Caco-2 (cell line): ENCODE data around the gene CORO2B. TPM values are rescaled to one million over a fixed set of nuclear protein-coding genes. Genes with fewer than 3 reads are reported as not detected.
A peak's percentile ranks its signal among the peaks of the same experiment; 100 is the strongest.

Experiments used
- BruUV-seq: library from RNA; stranded (reverse); fragments of 400-500 nt; replicated peaks from 2 replicates; lab custom pipeline; 2021; lab: Mats Ljungman, UMichigan
- CTCF ChIA-PET: fragments of 300-600 bp; sonication (Branson Sonifier 250); formaldehyde crosslinking; loops from one replicate; lab custom pipeline; 2022; ENCODE audit warnings: antibody characterized with exemption; lab: Charles Lee
- POLR2A ChIA-PET: fragments of 300-600 bp; sonication (Branson Sonifier 250); formaldehyde crosslinking; loops from one replicate; lab custom pipeline; 2022; ENCODE audit warnings: antibody characterized with exemption; lab: Charles Lee
- DNase-seq, 2 experiments: peaks; one replicate each; pipeline versions ENCODE4 v3.0.0 to v3.0.0-alpha.2; 2020 to 2022
- H3K27me3 ChIP-seq: replicated peaks from 2 replicates; pipeline ENCODE4 v1.6.0; 2011; ENCODE audit warnings: low read length; ENCODE audit not compliant: control insufficient read depth, insufficient read depth
- H3K36me3 ChIP-seq: 2 replicates; pipeline ENCODE4 v1.5.1; 2011; ENCODE audit warnings: low read length; ENCODE audit not compliant: control insufficient read depth, insufficient read depth
- H3K4me1 ChIP-seq: fragments of 250-450 bp; sonication (Bioruptor Pico); 2 replicates; pipeline ENCODE4 v1.5.1; 2020; ENCODE audit warnings: mild to moderate bottlenecking
- H3K4me3 ChIP-seq: 2 replicates; pipeline ENCODE4 v1.5.1; 2011; ENCODE audit warnings: low read depth, mild to moderate bottlenecking, control low read depth, low read length
- H3K9me3 ChIP-seq: fragments of 250-450 bp; sonication (Bioruptor Pico); 2 replicates; pipeline ENCODE4 v1.5.1; 2020; ENCODE audit warnings: mild to moderate bottlenecking, moderate library complexity
- H3K27ac Mint-ChIP-seq: one replicate; pipeline ENCODE4 v1.8.0; 2022; ENCODE audit warnings: mixed read lengths; ENCODE audit not compliant: unreplicated experiment
- H3K27me3 Mint-ChIP-seq: one replicate; pipeline ENCODE4 v1.8.0; 2022; ENCODE audit warnings: mixed read lengths; ENCODE audit not compliant: insufficient read depth, unreplicated experiment
- H3K36me3 Mint-ChIP-seq: one replicate; pipeline ENCODE4 v1.8.0; 2022; ENCODE audit warnings: mild to moderate bottlenecking, mixed read lengths; ENCODE audit not compliant: insufficient read depth, unreplicated experiment
- H3K4me1 Mint-ChIP-seq: one replicate; pipeline ENCODE4 v1.8.0; 2022; ENCODE audit warnings: low read depth, mixed read lengths; ENCODE audit not compliant: unreplicated experiment
- H3K4me3 Mint-ChIP-seq: one replicate; pipeline ENCODE4 v1.8.0; 2022; ENCODE audit warnings: mild to moderate bottlenecking, moderate library complexity, mixed read lengths; ENCODE audit not compliant: unreplicated experiment
- H3K9me3 Mint-ChIP-seq: one replicate; pipeline ENCODE4 v1.8.0; 2022; ENCODE audit warnings: mixed read lengths; ENCODE audit not compliant: unreplicated experiment
- intact Hi-C: fragments of 100-400 bp; cut with micrococcal nuclease; formaldehyde crosslinking; loops from one replicate; pipeline ENCODE4 v1.10.0; 2022; ENCODE audit not compliant: unreplicated experiment
- total RNA-seq: library from RNA; stranded (reverse); gene quantifications from 2 replicates; pipeline ENCODE4 v1.2.3, GENCODE V29; 2022
- TF ChIP-seq, protein P1 (sequence below), 2 experiments: fragments of 200-600 bp in 1 of 2; IDR thresholded peaks; 1 replicate in 1 of 2; 2 replicates in 1 of 2; pipeline versions ENCODE4 v1.5.1 to v1.8.0; 2011 to 2022; ENCODE audit warnings: antibody characterized with exemption in 1 of 2, control low read depth in 1 of 2, inconsistent platforms in 1 of 2, low read depth in 1 of 2, low read length in 1 of 2, mild to moderate bottlenecking in 1 of 2, moderate library complexity in 1 of 2; ENCODE audit not compliant: insufficient read depth in 1 of 2, severe bottlenecking in 1 of 2, unreplicated experiment in 1 of 2

CORO2B gene
- total RNA-seq, 1 experiment from 2014 or later: 0.25 TPM

DNA sequence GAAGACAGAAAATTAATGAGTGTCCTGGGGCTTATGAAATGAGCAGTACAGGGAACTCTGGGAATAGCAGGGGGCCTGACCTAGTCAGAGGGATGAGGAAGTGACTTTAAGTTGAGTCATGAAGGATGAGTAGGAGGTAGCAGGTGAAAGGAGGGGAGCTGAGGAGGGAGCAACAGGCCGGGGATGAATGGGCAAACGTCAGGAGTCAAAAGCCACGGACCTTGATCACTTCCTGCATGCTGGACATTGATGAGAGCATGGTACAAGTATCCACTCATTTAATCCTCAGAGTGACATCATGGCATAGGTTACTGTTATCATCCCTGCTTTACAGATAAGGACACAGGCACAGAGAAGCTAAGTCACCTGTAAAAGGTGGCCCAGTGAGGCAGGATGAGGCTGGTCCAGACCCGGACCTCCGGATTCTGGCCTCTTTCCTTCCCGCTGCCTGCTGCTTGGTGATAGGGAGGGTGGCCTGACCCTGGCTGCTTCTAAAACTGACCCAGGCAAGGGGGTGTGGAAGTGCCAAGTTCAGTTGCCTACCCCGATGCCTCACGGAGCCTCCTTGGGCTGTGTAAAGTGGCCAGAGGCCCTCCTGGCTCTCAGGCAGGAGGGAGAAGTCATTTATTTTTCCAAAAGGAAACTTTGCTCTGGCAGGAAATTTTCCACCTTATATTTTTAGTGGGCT is 7.6 kb downstream of the CORO2B start:
- H3K4me1 ChIP-seq: peaks cover 17% of the 10 kb centered on the region
- H3K4me3 Mint-ChIP-seq: no peak overlapping the region
- intact Hi-C loops: no loop called here
- TF ChIP-seq, protein P1, sequence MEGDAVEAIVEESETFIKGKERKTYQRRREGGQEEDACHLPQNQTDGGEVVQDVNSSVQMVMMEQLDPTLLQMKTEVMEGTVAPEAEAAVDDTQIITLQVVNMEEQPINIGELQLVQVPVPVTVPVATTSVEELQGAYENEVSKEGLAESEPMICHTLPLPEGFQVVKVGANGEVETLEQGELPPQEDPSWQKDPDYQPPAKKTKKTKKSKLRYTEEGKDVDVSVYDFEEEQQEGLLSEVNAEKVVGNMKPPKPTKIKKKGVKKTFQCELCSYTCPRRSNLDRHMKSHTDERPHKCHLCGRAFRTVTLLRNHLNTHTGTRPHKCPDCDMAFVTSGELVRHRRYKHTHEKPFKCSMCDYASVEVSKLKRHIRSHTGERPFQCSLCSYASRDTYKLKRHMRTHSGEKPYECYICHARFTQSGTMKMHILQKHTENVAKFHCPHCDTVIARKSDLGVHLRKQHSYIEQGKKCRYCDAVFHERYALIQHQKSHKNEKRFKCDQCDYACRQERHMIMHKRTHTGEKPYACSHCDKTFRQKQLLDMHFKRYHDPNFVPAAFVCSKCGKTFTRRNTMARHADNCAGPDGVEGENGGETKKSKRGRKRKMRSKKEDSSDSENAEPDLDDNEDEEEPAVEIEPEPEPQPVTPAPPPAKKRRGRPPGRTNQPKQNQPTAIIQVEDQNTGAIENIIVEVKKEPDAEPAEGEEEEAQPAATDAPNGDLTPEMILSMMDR (IDR thresholded peaks at IDR 0.05; ENCODE audit: insufficient read depth in 1 of 2, low read depth in 1 of 2, low read length in 1 of 2, severe bottlenecking in 1 of 2, unreplicated experiment in 1 of 2): no peak
- no peaks in the 10 kb centered on the region for H3K36me3 ChIP-seq
- H3K4me1 Mint-ChIP-seq: peaks cover 15% of the 10 kb centered on the region
- H3K9me3 ChIP-seq: no peaks in the 10 kb centered on the region
- no peaks in the 10 kb centered on the region for H3K9me3 Mint-ChIP-seq
- ChIA-PET CTCF (no interaction called here), POLR2A (no interaction called here)
- H3K27me3 ChIP-seq: no peaks in the 10 kb centered on the region
- DNase-seq: peak; percentile 20 to 45
- no peaks in the 10 kb centered on the region for H3K36me3 Mint-ChIP-seq
- no peaks in the 10 kb centered on the region for H3K27me3 Mint-ChIP-seq
- no peak overlapping the region for H3K4me3 ChIP-seq
- no peak overlapping the region for H3K27ac Mint-ChIP-seq
- BruUV-seq: no TSS peak

DNA sequence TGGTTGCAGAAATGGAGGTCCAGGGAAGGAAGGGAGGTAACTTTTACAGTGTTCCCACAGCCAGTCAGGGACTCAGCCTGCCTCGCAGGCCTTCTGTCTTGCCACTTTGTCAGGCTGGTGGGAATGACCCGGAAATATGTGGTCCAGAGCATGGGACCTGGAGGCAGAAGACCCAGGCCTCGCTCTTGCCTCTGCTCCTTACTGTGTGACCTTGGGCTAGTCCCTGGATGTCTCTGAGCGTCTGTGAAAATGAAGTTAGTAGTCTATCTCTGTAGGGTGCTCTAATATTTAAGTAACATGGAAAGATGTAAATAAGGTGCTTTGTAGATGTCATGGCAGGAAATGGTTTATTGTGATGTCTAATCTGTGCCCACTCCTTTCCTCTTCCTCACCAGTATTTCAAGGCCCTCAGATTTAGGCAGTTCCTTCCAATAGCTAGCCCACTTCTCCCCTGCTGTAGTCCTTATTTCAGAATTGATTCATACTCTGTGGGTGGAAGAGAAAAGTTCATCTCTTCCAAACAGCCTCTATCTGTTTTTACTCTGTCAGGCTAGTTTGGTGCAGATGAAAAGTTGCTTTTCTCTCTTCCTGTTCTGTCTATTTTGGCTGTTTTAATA is 9.1 kb downstream of the CORO2B start:
- no TSS peak for BruUV-seq
- intact Hi-C loops: no loop called here

DNA sequence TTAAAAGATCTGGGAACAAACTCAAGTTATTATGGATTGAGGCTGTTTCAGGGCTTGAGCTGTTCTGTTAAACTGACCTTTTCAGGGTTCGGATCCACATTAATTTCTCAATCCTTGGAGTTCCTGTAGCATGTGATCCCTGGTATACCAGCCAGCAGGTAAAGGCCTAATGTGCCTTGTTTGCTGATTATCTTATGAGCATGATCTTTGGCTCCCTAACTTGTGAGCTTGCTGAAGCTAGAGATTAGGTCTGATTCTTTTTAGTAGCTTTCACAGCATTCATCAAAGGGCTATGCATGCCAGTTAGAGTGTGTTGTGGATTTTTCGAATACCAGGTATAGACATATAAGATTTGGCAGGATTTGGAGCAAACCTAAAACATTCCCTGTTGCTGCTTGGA is 10.3 kb downstream of the CORO2B start:
- H3K4me1 ChIP-seq: peaks cover 17% of the 10 kb centered on the region
- Mint-ChIP-seq H3K36me3 (no peaks in the 10 kb centered on the region), H3K27ac (no peak overlapping the region), H3K4me1 (peaks cover 15% of the 10 kb centered on the region), H3K4me3 (no peak overlapping the region), H3K27me3 (peaks cover 4% of the 10 kb centered on the region), H3K9me3 (no peaks in the 10 kb centered on the region)
- DNase-seq: no peak
- no TSS peak for BruUV-seq
- no peak overlapping the region for H3K4me3 ChIP-seq
- CTCF ChIA-PET: interaction anchor here (1.0 kb wide), 1 partner anchor 29 kb away, joined by 3 read pairs; no protein-coding TSS in a partner anchor
- POLR2A ChIA-PET: no interaction called here
- intact Hi-C loops: no loop called here
- H3K9me3 ChIP-seq: no peaks in the 10 kb centered on the region
- no peaks in the 10 kb centered on the region for H3K27me3 ChIP-seq
- no peaks in the 10 kb centered on the region for H3K36me3 ChIP-seq
- TF ChIP-seq, protein P1 (IDR thresholded peaks at IDR 0.05; ENCODE audit: insufficient read depth in 1 of 2, low read depth in 1 of 2, low read length in 1 of 2, severe bottlenecking in 1 of 2, unreplicated experiment in 1 of 2): no peak

More for the DNA sequence above, 9.1 kb downstream of the CORO2B start:
- no peaks in the 10 kb centered on the region for H3K27me3 ChIP-seq
- H3K36me3 ChIP-seq: no peaks in the 10 kb centered on the region
- TF ChIP-seq, protein P1 (IDR thresholded peaks at IDR 0.05; ENCODE audit: insufficient read depth in 1 of 2, low read depth in 1 of 2, low read length in 1 of 2, severe bottlenecking in 1 of 2, unreplicated experiment in 1 of 2): no peak
- Mint-ChIP-seq H3K36me3 (no peaks in the 10 kb centered on the region), H3K4me3 (no peak overlapping the region), H3K27ac (no peak overlapping the region), H3K27me3 (no peaks in the 10 kb centered on the region), H3K9me3 (no peaks in the 10 kb centered on the region), H3K4me1 (peaks cover 15% of the 10 kb centered on the region)
- peaks cover 17% of the 10 kb centered on the region for H3K4me1 ChIP-seq
- no peaks in the 10 kb centered on the region for H3K9me3 ChIP-seq
- ChIA-PET CTCF (no interaction called here), POLR2A (no interaction called here)
- H3K4me3 ChIP-seq: no peak overlapping the region
- DNase-seq: no peak
